EL (cell line): ENCODE results near the gene GHRL.

Source experiments
- DNase-seq: peaks from one replicate; pipeline ENCODE4 v3.0.0-alpha.2; 2016

GHRL gene

DNA sequence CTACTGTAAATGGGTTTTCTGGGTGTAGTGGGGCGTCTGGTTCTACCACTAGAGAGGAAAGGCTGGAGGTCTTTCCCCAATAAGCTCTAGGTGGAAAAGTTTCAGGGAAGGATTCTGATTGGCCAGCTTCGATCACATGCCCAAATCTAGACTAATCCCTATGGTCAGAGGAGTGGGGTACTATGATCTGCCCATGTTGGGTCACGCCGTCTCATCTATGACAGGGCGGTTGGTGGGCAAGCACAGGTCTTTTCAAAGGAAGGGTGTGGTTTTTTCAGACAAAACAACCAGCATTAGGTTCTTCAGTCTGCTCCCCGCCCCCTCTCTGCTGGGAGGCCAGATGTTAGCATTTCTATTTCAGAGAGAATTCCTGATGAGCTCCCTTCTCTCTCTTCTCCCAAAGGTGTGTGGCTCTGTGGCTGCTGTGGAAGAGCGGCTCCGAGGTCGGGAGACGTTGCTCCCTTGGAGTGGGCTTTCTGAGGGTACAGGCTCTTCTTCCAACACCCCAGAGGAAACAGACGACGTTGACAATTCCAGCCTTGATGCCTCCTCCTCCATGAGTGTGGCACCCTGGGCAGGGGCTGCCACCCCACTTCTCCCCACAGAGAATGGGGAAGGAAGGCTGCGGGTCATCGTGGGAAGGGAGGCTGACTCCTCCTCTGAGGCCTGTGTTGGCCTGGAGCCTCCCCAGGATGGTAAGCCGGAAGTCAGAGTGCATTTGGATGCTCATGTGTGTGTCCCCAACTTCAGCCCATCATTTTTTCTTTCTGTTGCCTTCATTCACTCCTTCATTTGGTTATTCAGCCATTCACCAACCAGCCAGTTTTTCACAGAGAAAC lies 54.2 kb downstream of the GHRL start:
- no peak for DNase-seq
